ENCODE measurements around the gene UBXN2A.

GRCh38 chr2:23903034-23903433, 37.2 kb upstream of the UBXN2A start:
- no peak for TF ChIP-seq POLR2AphosphoS5 (IDR thresholded peaks at IDR 0.05; ENCODE audit: low read depth)
- TF ChIP-seq, protein P1, sequence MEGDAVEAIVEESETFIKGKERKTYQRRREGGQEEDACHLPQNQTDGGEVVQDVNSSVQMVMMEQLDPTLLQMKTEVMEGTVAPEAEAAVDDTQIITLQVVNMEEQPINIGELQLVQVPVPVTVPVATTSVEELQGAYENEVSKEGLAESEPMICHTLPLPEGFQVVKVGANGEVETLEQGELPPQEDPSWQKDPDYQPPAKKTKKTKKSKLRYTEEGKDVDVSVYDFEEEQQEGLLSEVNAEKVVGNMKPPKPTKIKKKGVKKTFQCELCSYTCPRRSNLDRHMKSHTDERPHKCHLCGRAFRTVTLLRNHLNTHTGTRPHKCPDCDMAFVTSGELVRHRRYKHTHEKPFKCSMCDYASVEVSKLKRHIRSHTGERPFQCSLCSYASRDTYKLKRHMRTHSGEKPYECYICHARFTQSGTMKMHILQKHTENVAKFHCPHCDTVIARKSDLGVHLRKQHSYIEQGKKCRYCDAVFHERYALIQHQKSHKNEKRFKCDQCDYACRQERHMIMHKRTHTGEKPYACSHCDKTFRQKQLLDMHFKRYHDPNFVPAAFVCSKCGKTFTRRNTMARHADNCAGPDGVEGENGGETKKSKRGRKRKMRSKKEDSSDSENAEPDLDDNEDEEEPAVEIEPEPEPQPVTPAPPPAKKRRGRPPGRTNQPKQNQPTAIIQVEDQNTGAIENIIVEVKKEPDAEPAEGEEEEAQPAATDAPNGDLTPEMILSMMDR (IDR thresholded peaks at IDR 0.05; ENCODE audit: insufficient read depth, low read length), result no peak
